Endometrial microvascular endothelial cells (primary cell): ENCODE results near the gene ANKRD28. TPM values are rescaled to one million over a fixed set of nuclear protein-coding genes. Genes with fewer than 3 reads are reported as not detected.
"Not testable (repeated sequence)": the region's sequence is repeated elsewhere in the genome, so short reads cannot be mapped to it uniquely, and the experiment has no call there.

ENCODE experiments used
- in situ Hi-C: cut with HindIII; loops from 2 replicates; pipeline ENCODE4 v1.10.0; 2017; ENCODE audit warnings: low sequenced_read_pairs, low pct_unique_long_range_greater_than_20kb; ENCODE audit errors: inconsistent ontology term
- total RNA-seq: library from RNA; depleted of rRNA; stranded (reverse); fragments of >200 nt; gene quantifications from one replicate; pipeline ENCODE4 v1.2.3, GENCODE V29; 2015; ENCODE audit errors: inconsistent ontology term

The ANKRD28 gene
- total RNA-seq, 1 donor from 2014 or later, result 33.5 TPM

GRCh38 chr3:15632212-15632580 lies 165.6 kb downstream of the ANKRD28 start:
- in situ Hi-C loops, result loop anchor here (25.0 kb wide), 2 partner anchors 155 to 430 kb away; partner anchors contain the start of gene ANKRD28

GRCh38 chr3:15631426-15632211 lies 166.2 kb downstream of the ANKRD28 start:
- in situ Hi-C loops, result loop anchor here (25.0 kb wide), 2 partner anchors 156 to 431 kb away; partner anchors contain the start of gene ANKRD28

DNA sequence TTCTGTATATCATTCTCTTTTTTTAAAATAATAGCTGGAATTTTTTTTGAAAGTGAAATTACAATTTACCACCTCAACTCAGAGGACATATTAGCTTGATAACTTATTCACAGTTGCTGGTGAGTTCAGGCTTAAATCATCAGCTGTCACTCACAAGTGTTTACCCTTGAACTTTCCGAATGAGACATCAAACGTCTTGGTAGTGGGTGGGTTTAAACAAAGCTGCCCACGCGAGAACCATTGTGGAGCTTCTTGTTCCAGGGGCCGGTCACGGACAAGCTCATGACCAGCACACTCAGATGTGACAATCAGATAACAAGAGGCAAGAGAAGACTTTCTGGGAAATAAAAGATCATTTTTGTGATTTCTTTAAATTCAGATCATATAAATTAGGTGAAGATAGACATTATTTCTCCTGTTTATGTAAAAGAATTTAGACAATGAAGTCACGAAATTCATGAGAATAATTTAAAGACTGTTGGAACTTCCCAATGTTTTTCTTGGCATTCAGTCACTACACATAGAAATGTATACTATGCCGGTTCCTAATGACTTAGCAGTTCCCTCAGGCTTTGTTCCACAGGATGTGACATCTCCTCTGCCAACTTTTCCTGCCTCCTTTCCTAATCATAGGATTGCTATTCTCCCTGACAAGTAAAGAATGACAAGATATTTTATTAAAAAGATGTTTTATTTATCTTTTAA lies 167.0 kb downstream of the ANKRD28 start:
- in situ Hi-C loops, result loop anchor here (25.0 kb wide), 2 partner anchors 157 to 432 kb away; partner anchors contain the start of gene ANKRD28

DNA sequence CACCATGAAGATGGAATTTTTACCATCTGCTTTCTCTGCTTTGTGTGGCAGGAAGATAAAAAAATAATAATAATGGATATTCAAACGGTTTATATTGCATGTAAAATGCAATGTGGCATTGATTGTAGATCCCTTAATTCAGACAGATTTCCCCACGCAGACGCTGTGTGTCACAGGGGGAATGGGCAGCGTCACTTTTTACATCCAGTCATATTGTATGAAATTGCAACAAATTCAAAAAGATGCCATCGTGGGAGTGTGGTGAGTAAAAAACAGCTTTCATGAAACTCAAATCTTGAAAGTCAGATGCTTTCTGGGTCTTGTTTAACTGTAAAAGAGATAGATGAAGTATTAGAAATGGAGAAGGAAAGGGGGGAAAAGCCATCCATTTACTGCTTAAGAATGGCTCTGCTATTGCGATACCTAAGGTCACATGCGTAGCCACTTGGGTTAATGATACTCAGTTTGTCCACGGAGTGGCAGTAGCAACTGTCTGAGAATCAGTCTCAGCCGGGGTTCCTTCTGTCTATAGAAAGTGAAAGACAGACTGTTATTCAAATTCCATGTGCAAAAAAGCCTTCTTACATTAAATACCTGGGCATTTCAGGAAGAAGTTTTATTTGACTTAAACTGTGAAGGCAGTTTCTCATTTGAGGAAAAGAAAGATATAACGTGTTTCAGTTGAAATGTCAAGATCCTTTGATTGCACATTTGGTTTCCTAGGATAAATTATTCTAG lies 167.8 kb downstream of the ANKRD28 start:
- in situ Hi-C loops, result loop anchor here (25.0 kb wide), 2 partner anchors 157 to 432 kb away; partner anchors contain the start of gene ANKRD28

DNA sequence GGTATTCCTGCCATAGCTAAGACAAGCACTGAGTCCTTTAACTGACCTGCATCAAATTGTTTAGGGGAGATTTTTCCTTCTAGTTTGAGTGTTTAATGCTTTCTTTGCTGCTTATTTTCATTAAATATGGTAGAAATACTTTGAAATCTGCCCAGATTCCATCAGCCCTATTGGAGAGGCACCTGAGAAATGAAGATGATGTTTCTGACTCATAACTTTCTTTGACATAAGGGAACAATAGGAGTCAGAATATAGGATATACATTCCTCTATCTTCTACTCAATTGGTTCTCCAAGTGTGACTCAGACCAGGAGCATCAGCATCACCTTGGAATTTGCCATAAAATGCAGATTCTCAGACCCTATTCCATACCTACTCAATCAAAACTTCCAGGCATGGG lies 168.8 kb downstream of the ANKRD28 start:
- in situ Hi-C loops, result loop anchor here (25.0 kb wide), 2 partner anchors 158 to 433 kb away; partner anchors contain the start of gene ANKRD28

DNA sequence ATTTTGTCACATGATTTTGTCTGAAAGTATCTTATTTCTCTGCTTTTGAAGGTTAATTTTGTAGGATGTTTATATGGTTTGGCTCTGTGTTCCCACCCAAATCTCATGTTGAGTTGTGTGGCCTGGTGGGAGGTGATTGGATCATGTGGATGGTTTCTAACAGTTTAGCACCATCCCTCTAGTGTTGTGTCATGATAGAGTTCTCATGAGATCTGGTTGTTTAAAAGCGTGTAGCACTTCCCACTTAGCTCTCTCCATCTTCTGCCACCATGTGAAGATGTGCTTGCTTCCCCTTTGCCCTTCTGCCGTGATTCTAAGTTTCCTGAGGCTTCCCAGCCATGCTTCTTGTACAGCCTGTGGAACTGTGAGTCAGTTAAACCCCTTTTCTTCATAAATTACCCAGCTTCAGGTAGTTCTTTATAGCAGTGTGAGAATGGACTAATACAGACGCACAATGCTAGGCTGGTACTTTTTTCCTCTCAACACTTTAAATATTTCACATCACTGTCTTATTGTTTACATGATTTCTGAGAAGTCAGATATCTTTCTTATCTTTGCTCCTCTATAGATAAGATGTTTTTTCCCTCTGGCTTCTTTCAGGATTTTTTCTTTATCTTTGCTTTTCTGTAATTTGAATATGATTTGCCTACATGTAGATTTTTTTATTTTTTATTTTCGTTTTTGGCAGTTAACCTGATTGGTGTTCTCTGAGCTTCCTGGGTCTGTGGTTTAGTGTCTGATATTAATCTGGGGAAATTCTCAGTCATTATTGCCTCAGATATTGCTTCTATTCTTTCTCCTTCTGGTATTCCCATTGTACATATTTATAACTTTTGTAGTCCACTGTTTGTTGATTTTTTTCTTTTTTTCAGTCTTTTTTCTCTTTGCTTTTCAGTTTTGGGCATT lies 174.0 kb downstream of the ANKRD28 start:
- in situ Hi-C loops, result no loop called here

DNA sequence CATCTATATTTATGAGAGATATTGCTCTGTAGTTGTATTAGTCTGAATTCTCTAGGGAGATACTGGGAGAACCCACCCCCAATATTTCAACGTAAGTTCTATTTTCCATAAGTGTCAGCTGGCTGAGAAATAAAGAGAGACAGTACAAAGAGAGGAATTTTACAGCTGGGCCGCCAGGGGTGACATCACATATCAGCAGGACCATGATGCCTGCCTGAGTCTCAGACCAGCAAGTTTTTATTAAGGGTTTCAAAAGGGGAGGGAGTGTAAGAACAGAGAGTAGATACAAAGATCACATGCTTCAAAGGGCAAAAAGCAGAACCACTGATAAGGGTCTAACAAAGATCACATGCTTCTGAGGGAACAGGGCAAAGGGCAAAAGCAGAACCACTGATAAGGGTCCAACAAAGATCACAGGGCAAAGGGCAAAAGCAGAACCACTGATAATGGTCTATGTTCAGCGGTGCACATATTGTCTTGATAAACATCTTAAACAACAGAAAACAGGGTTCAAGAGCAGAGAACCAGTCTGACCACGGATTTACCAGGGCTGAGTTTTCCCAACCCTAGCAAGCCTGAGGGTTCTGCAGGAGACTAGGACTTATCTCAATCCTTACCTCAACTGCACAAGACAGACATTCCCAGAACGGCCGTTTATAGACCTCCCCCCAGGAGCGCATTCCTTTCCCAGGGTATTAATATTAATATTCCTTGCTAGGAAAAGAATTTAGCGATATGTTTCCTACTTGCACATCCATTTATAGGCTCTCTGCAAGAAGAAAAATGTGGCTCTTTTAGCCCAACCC lies 177.9 kb downstream of the ANKRD28 start:
- in situ Hi-C loops, result not testable (repeated sequence)

Other genes with a start within 250 kb of the ANKRD28 start
- 29.0 TPM for gene HACL1, start 196.4 kb downstream of the ANKRD28 start, total RNA-seq
- gene BTD, start 196.2 kb downstream of the ANKRD28 start, total RNA-seq, result 17.7 TPM